GM12878 (cell line): ENCODE measurements around the gene MIA2. TPM values are rescaled to one million over a fixed set of nuclear protein-coding genes. Genes with fewer than 3 reads are reported as not detected.

ENCODE experiments used
- ATAC-seq: fragments of 200-7000 bp; cut with Tn5 transposase; 3 replicates; pipeline ENCODE4 v1.9.1; 2020; ENCODE audit warnings: mild to moderate bottlenecking, moderate library complexity
- BruUV-seq: library from RNA; stranded (reverse); fragments of 400-500 nt; replicated peaks from 2 replicates; lab custom pipeline; 2021; lab: Mats Ljungman, UMichigan
- CTCF ChIA-PET: fragments of 300-600 bp; sonication (Branson Sonifier 250); formaldehyde crosslinking; extraction: SDS; loops from one replicate; lab custom pipeline; 2021; ENCODE audit warnings: inconsistent platforms; lab: Yijun Ruan, JAX
- POLR2A ChIA-PET: fragments of 350-600 bp; formaldehyde crosslinking; extraction: SDS; loops from one replicate; lab custom pipeline; 2021; ENCODE audit warnings: inconsistent platforms; lab: Charles Lee
- RAD21 ChIA-PET: fragments of 300-600 bp; sonication (Branson Sonifier 250); formaldehyde crosslinking; loops from one replicate; lab custom pipeline; 2023; ENCODE audit warnings: antibody characterized with exemption; ENCODE audit not compliant: unreplicated experiment; lab: Charles Lee
- SMC1A ChIA-PET: fragments of 300-600 bp; sonication (Branson Sonifier 250); formaldehyde crosslinking; loops from one replicate; lab custom pipeline; 2023; ENCODE audit not compliant: unreplicated experiment, uncharacterized antibody; lab: Charles Lee
- DNase-seq: peaks from one replicate; pipeline ENCODE4 v3.0.0-alpha.2; 2011; ENCODE audit warnings: low read depth, low spot score
- FAIRE-seq: peaks from 3 replicates; lab custom pipeline; 2011; peaks lifted over from hg19 to GRCh38; lab: Jason Lieb, UNC
- H2AFZ ChIP-seq: 2 replicates; pipeline ENCODE4 v1.6.0; 2011; ENCODE audit warnings: low read depth, low read length, control low read depth; ENCODE audit not compliant: control insufficient read depth
- H3K27ac ChIP-seq: 2 replicates; pipeline ENCODE4 v1.5.1; 2011; ENCODE audit warnings: control low read depth; ENCODE audit not compliant: control insufficient read depth, insufficient read depth
- H3K27me3 ChIP-seq, 2 experiments: replicated peaks in 1 of 2; 2 replicates each; pipeline versions ENCODE4 v1.6.0 to v1.6.1; 2011; ENCODE audit warnings: low read length in 1 of 2; ENCODE audit not compliant: control insufficient read depth in 2 of 2, insufficient read depth in 2 of 2
- H3K36me3 ChIP-seq, 2 experiments: 2 replicates each; pipeline ENCODE4 v1.5.1; 2011; ENCODE audit warnings: low read length in 1 of 2; ENCODE audit not compliant: control insufficient read depth in 2 of 2, insufficient read depth in 2 of 2
- H3K4me1 ChIP-seq: 2 replicates; pipeline ENCODE4 v1.6.1; 2011; ENCODE audit warnings: mild to moderate bottlenecking, low read length, moderate library complexity, mixed read lengths; ENCODE audit not compliant: control insufficient read depth, insufficient read depth
- H3K4me2 ChIP-seq: 2 replicates; pipeline ENCODE4 v1.6.0; 2011; ENCODE audit warnings: control low read depth; ENCODE audit not compliant: control insufficient read depth, insufficient read depth
- H3K4me3 ChIP-seq: fragments of 200-600 bp; sonication (generic); 2 replicates; pipeline ENCODE4 v1.5.1; 2016
- H3K79me2 ChIP-seq: 2 replicates; pipeline ENCODE4 v1.6.0; 2011; ENCODE audit warnings: low read length; ENCODE audit not compliant: control insufficient read depth, insufficient read depth
- H3K9ac ChIP-seq: 2 replicates; pipeline ENCODE4 v1.8.0; 2011; ENCODE audit warnings: low read length, control low read depth, mixed read lengths; ENCODE audit not compliant: control insufficient read depth, insufficient read depth
- H3K9me3 ChIP-seq: replicated peaks from 3 replicates; pipeline ENCODE4 v1.5.1; 2011; ENCODE audit warnings: mild to moderate bottlenecking, low read length; ENCODE audit not compliant: control insufficient read depth, insufficient read depth
- H4K20me1 ChIP-seq: 2 replicates; pipeline ENCODE4 v1.6.0; 2011; ENCODE audit not compliant: control insufficient read depth, insufficient read depth
- BCL11A ChIP-seq: IDR thresholded peaks from 2 replicates; pipeline ENCODE4 v1.6.1; 2011; ENCODE audit warnings: low read depth, low read length
- BMI1 ChIP-seq: fragments of 450-650 bp; IDR thresholded peaks from 2 replicates; pipeline ENCODE4 v1.6.1; 2016; ENCODE audit warnings: mild to moderate bottlenecking, moderate library complexity, borderline replicate concordance
- BRCA1 ChIP-seq: IDR thresholded peaks from 2 replicates; pipeline ENCODE4 v1.6.1; 2011; ENCODE audit warnings: low read depth, low read length, improper control_type of control experiment
- CBX3 ChIP-seq: fragments of 200-600 bp; sonication (generic); IDR thresholded peaks from 2 replicates; pipeline ENCODE4 v1.6.1; 2016; ENCODE audit warnings: low read depth, borderline replicate concordance
- CEBPB ChIP-seq, 2 experiments: fragments of 150-350 bp in 1 of 2; IDR thresholded peaks; 2 replicates each; pipeline ENCODE4 v1.6.1; 2012 to 2014; ENCODE audit warnings: low read depth in 2 of 2, low read length in 2 of 2, borderline replicate concordance in 1 of 2, inconsistent platforms in 1 of 2
- DPF2 ChIP-seq: fragments of 450-650 bp; IDR thresholded peaks from 2 replicates; pipeline ENCODE4 v1.6.1; 2017; ENCODE audit warnings: mild to moderate bottlenecking
- ESRRA ChIP-seq: IDR thresholded peaks from 2 replicates; pipeline ENCODE4 v1.6.1; 2012; ENCODE audit warnings: mild to moderate bottlenecking, low read length, improper control_type of control experiment
- ETV6 ChIP-seq, 2 experiments: fragments of 450-650 bp in 1 of 2; IDR thresholded peaks in 1 of 2; conservative IDR thresholded peaks in 1 of 2; 2 replicates each; pipeline ENCODE4 v1.6.1; 2014; ENCODE audit warnings: antibody characterized with exemption in 1 of 2, borderline replicate concordance in 1 of 2, low read depth in 1 of 2, mild to moderate bottlenecking in 1 of 2, moderate library complexity in 1 of 2
- FOXM1 ChIP-seq: IDR thresholded peaks from 2 replicates; pipeline ENCODE4 v1.6.1; 2012; ENCODE audit warnings: low read depth, mild to moderate bottlenecking, inconsistent platforms, low read length, moderate library complexity
- HDGF ChIP-seq: fragments of 450-650 bp; IDR thresholded peaks from 2 replicates; pipeline ENCODE4 v1.6.1; 2016; ENCODE audit warnings: antibody characterized with exemption
- JUND ChIP-seq: IDR thresholded peaks from 2 replicates; pipeline ENCODE4 v1.6.1; 2012; ENCODE audit warnings: low read depth, mild to moderate bottlenecking, low read length, improper control_type of control experiment, moderate library complexity
- NR2C1 ChIP-seq: fragments of 450-650 bp; IDR thresholded peaks from 2 replicates; pipeline ENCODE4 v1.6.1; 2017; ENCODE audit warnings: antibody characterized with exemption, mild to moderate bottlenecking, moderate library complexity
- RAD51 ChIP-seq: fragments of 450-650 bp; IDR thresholded peaks from 2 replicates; pipeline ENCODE4 v1.6.1; 2016; ENCODE audit warnings: moderate library complexity, mild to moderate bottlenecking, inconsistent platforms
- RFX5 ChIP-seq: IDR thresholded peaks from 2 replicates; pipeline ENCODE4 v1.6.1; 2011; ENCODE audit warnings: low read depth, low read length, improper control_type of control experiment
- ZNF207 ChIP-seq: fragments of 450-650 bp; IDR thresholded peaks from 2 replicates; pipeline ENCODE4 v1.6.1; 2014; ENCODE audit warnings: antibody characterized with exemption, mild to moderate bottlenecking, borderline replicate concordance
- WGBS: methylation state at CpG from one replicate; pipeline ENCODE4 v1.1.6; 2016; ENCODE audit warnings: low lambda C conversion rate; ENCODE audit not compliant: insufficient replicate concordance, insufficient coverage; ENCODE audit errors: missing lambda C conversion rate; 5-methylcytosine and 5-hydroxymethylcytosine counted together
- in situ Hi-C: fragments of 300-500 bp; cut with MboI; formaldehyde crosslinking; loops from 9 replicates; pipeline ENCODE4 v1.14.3; 2018; ENCODE audit warnings: mixed read lengths
- intact Hi-C: fragments of 100-400 bp; cut with micrococcal nuclease; formaldehyde crosslinking; loops from one replicate; pipeline ENCODE4 v1.14.2; 2022; ENCODE audit not compliant: unreplicated experiment
- polyA plus RNA-seq, 11 experiments: library from polyadenylated mRNA; depleted of rRNA in 4 of 11; unstranded in 6 of 11; stranded (reverse) in 5 of 11; fragments of >200 nt; fragmentation: Nextera tagmentation in 4 of 11; fragmentation: Illumina TruSeq in 1 of 11; extraction: Ambion mirVana in 4 of 11; extraction: Trizol in 1 of 11; gene quantifications; 1 replicate in 1 of 11; 2 replicates in 10 of 11; pipeline versions ENCODE4 v1.2.1 to v1.2.3, GENCODE V29; 2011 to 2016; ENCODE audit warnings: inconsistent platforms in 2 of 11, missing spikeins in 2 of 11, low read depth in 1 of 11
- total RNA-seq, 4 experiments: library from RNA; depleted of rRNA in 3 of 4; stranded (reverse); fragments of >200 nt in 3 of 4; fragmentation: Illumina TruSeq in 1 of 4; extraction: Trizol in 1 of 4; gene quantifications; 2 replicates each; pipeline versions ENCODE4 v1.2.1 to v1.2.3, GENCODE V29; 2013 to 2021
- TF ChIP-seq, protein P1 (sequence below): fragments of 450-650 bp; formaldehyde crosslinking; IDR thresholded peaks from 2 replicates; pipeline ENCODE4 v1.4.0; 2020; ENCODE audit warnings: mild to moderate bottlenecking, moderate library complexity

The MIA2 gene
- total and polyA plus RNA-seq, 10 of the 15 experiments (the other 5 are each of a cell fraction or from before 2014, with no cell fraction given) = 6.3 to 36.8 (median 17.1) TPM

DNA sequence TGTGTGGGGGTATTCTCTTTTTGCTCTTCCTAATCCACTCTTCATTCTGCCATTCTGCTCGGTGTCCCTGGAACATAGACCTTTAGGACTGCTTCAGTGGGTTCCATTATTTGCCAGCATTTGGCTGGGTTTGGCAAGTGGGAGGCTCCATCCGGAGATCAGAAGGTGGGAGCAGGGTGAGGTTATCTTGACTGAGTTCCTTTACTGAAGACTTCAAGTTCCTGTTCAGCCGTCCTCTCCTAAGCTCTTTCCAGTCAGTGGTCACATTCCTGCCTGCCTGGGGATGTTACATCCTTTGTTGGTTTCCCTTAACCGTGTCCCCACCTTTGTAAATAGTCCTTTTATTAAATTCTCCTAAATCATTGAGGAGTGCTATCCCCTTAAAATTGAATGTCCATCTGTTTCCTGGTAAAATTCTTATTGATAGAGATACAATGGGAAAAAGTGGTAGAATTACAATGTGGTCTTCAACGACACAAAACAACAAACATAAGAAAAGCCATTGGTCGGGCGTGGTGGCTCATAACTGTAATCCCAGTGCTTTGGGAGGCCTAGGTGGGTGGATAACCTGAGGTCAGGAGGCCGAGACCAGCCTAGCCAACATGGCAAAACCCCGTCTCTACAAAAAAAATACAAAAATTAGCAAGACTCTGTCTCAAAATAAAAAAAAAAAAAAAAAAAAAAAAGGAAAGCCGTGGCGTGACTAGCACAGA lies 5.0 kb upstream of the MIA2 start:
- H3K27ac ChIP-seq = no peak overlapping the region
- no peak for FAIRE-seq
- no peak for TF ChIP-seq BMI1
- TF ChIP-seq HDGF = no peak
- TF ChIP-seq ZNF207 = no peak
- TF ChIP-seq RFX5 = no peak
- no peak for TF ChIP-seq FOXM1
- no peak for TF ChIP-seq CEBPB (IDR thresholded peaks at IDR 0.05; ENCODE audit: borderline replicate concordance in 1 of 2, low read depth in 2 of 2, low read length in 2 of 2)
- no peak for TF ChIP-seq ETV6 (conservative IDR thresholded peaks at IDR 0.05 in 1 of 2, IDR thresholded peaks at IDR 0.05 in 1 of 2; ENCODE audit: borderline replicate concordance in 1 of 2, low read depth in 1 of 2)
- TF ChIP-seq NR2C1 = no peak
- TF ChIP-seq, protein P1, sequence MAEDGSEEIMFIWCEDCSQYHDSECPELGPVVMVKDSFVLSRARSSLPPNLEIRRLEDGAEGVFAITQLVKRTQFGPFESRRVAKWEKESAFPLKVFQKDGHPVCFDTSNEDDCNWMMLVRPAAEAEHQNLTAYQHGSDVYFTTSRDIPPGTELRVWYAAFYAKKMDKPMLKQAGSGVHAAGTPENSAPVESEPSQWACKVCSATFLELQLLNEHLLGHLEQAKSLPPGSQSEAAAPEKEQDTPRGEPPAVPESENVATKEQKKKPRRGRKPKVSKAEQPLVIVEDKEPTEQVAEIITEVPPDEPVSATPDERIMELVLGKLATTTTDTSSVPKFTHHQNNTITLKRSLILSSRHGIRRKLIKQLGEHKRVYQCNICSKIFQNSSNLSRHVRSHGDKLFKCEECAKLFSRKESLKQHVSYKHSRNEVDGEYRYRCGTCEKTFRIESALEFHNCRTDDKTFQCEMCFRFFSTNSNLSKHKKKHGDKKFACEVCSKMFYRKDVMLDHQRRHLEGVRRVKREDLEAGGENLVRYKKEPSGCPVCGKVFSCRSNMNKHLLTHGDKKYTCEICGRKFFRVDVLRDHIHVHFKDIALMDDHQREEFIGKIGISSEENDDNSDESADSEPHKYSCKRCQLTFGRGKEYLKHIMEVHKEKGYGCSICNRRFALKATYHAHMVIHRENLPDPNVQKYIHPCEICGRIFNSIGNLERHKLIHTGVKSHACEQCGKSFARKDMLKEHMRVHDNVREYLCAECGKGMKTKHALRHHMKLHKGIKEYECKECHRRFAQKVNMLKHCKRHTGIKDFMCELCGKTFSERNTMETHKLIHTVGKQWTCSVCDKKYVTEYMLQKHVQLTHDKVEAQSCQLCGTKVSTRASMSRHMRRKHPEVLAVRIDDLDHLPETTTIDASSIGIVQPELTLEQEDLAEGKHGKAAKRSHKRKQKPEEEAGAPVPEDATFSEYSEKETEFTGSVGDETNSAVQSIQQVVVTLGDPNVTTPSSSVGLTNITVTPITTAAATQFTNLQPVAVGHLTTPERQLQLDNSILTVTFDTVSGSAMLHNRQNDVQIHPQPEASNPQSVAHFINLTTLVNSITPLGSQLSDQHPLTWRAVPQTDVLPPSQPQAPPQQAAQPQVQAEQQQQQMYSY (CRISPR knock-in tag) = no peak
- no peak for TF ChIP-seq JUND
- TF ChIP-seq CBX3 = no peak
- TF ChIP-seq RAD51 = no peak
- TF ChIP-seq DPF2 = no peak
- TF ChIP-seq BCL11A = no peak
- no peak for TF ChIP-seq BRCA1
- no peak for TF ChIP-seq ESRRA
- TF ChIP-seq, all 136 proteins: peak for 0
- Histone ChIP-seq H4K20me1 (no peaks in the 10 kb centered on the region), H3K36me3 (no peaks in the 10 kb centered on the region), H3K4me2 (no peak overlapping the region), H3K4me1 (no peaks in the 10 kb centered on the region), H3K27me3 (no peaks in the 10 kb centered on the region), H3K4me3 (no peak overlapping the region), H3K9ac (no peak overlapping the region), H2AFZ (no peak overlapping the region), H3K79me2 (no peaks in the 10 kb centered on the region), H3K9me3 (no peaks in the 10 kb centered on the region)
- intact Hi-C loops = no loop called here
- ChIA-PET CTCF (interaction anchor here (0.6 to 0.7 kb wide), 3 partner anchors 60 to 1016 kb away, joined by 3 read pairs; no protein-coding TSS in a partner anchor), RAD21 (interaction anchor here (0.7 kb wide), 1 partner anchor 70 kb away, joined by 3 read pairs; no protein-coding TSS in a partner anchor), POLR2A (no interaction called here), SMC1A (interaction anchor here (4.3 kb wide), 1 partner anchor 241 kb away, joined by 76 read pairs; no protein-coding TSS in a partner anchor)
- in situ Hi-C loops = no loop called here
- 50% methylated on average over 11 of the region's 11 CpGs for WGBS
- ATAC-seq = no peak
- no peak for DNase-seq
- BruUV-seq = no TSS peak
